Retinal pigment epithelial cell (primary cell): Measurements from ENCODE around the gene ENG.

Source experiments
- DNase-seq: peaks from one replicate; pipeline ENCODE4 v3.0.0-alpha.2; 2010; ENCODE audit warnings: low read depth
- H3K4me3 ChIP-seq: 2 replicates; pipeline ENCODE4 v1.5.1; 2011; ENCODE audit warnings: mild to moderate bottlenecking, low read length, control low read depth, moderate library complexity
- CTCF ChIP-seq: conservative IDR thresholded peaks from 2 replicates; pipeline ENCODE4 v1.5.1; 2011; ENCODE audit warnings: low read depth, low read length, control low read depth, inconsistent platforms

Gene ENG

GRCh38 chr9:127896395-127897192 lies 42.1 kb upstream of the ENG start:
- no peak for TF ChIP-seq CTCF
- H3K4me3 ChIP-seq = no peak overlapping the region
- no peak for DNase-seq

- no peak for TF ChIP-seq CTCF
- H3K4me3 ChIP-seq = no peak overlapping the region
Measured at GRCh38 chr9:127895811-127896210, 41.4 kb upstream of the ENG start.

GRCh38 chr9:127893392-127893791 lies 38.9 kb upstream of the ENG start:
- DNase-seq = no peak
- H3K4me3 ChIP-seq = no peak overlapping the region
- TF ChIP-seq CTCF = no peak

More at GRCh38 chr9:127895811-127896210, 41.4 kb upstream of the ENG start:
- DNase-seq = no peak

GRCh38 chr9:127892831-127893230 lies 38.4 kb upstream of the ENG start:
- no peak for TF ChIP-seq CTCF
- no peak for DNase-seq
- H3K4me3 ChIP-seq = no peak overlapping the region

GRCh38 chr9:127890053-127890452 lies 35.6 kb upstream of the ENG start:
- DNase-seq = no peak
- TF ChIP-seq CTCF = no peak
- no peak overlapping the region for H3K4me3 ChIP-seq

GRCh38 chr9:127887792-127888191 lies 33.3 kb upstream of the ENG start:
- TF ChIP-seq CTCF = peak; percentile 30
- DNase-seq = no peak
- no peak overlapping the region for H3K4me3 ChIP-seq

- DNase-seq = no peak
- H3K4me3 ChIP-seq = no peak overlapping the region
- no peak for TF ChIP-seq CTCF
Measured at GRCh38 chr9:127886401-127886972, 32.0 kb upstream of the ENG start.
